22Rv1 (cell line): ENCODE measurements around the gene NUDT10.
"Not testable (repeated sequence)": the region's sequence is repeated elsewhere in the genome, so short reads cannot be mapped to it uniquely, and the experiment has no call there.

Experiments
- CTCF ChIP-seq: fragments of 450-650 bp; IDR thresholded peaks from 2 replicates; pipeline ENCODE4 v1.5.1; 2017; ENCODE audit warnings: mild to moderate bottlenecking
- ZFX ChIP-seq: fragments of 450-650 bp; IDR thresholded peaks from 2 replicates; pipeline ENCODE4 v1.6.1; 2017; ENCODE audit warnings: antibody characterized with exemption, borderline replicate concordance

GRCh38 chrX:51332943-51333785, 542 bp downstream of the NUDT10 start:
- TF ChIP-seq CTCF, ZFX: not testable (repeated sequence)
